GM12873 (cell line): ENCODE data around the gene KRTAP19-7.

Source experiments
- TF ChIP-seq, protein P1 (sequence below): IDR thresholded peaks from 2 replicates; pipeline ENCODE4 v1.5.1; 2012; ENCODE audit warnings: low read depth, mild to moderate bottlenecking, moderate library complexity, low read length, control low read depth; ENCODE audit not compliant: insufficient read depth; ENCODE audit errors: missing control alignments

The KRTAP19-7 gene

DNA sequence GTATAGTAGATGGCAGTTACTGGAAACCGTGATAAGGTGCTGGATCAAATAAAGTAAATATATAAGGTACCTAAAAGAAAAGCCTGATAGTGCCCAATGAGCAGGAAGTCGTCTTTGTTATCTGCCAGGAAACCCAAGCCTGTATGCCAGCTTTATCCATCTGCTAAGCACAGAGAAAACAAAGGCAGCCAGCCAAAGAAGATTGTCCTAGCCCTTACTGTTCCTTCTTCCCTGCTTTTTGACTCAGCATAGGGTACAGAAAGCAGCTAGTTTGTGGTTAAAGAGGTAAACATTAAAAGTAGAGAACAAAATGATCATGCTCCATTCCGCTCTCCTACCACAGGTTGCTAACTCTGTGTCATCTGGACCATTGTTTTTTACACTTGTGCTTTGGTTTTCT lies 19.0 kb upstream of the KRTAP19-7 start:
- TF ChIP-seq, protein P1, sequence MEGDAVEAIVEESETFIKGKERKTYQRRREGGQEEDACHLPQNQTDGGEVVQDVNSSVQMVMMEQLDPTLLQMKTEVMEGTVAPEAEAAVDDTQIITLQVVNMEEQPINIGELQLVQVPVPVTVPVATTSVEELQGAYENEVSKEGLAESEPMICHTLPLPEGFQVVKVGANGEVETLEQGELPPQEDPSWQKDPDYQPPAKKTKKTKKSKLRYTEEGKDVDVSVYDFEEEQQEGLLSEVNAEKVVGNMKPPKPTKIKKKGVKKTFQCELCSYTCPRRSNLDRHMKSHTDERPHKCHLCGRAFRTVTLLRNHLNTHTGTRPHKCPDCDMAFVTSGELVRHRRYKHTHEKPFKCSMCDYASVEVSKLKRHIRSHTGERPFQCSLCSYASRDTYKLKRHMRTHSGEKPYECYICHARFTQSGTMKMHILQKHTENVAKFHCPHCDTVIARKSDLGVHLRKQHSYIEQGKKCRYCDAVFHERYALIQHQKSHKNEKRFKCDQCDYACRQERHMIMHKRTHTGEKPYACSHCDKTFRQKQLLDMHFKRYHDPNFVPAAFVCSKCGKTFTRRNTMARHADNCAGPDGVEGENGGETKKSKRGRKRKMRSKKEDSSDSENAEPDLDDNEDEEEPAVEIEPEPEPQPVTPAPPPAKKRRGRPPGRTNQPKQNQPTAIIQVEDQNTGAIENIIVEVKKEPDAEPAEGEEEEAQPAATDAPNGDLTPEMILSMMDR, result no peak

GRCh38 chr21:30579346-30579745 lies 18.2 kb upstream of the KRTAP19-7 start:
- TF ChIP-seq, protein P1, result no peak

DNA sequence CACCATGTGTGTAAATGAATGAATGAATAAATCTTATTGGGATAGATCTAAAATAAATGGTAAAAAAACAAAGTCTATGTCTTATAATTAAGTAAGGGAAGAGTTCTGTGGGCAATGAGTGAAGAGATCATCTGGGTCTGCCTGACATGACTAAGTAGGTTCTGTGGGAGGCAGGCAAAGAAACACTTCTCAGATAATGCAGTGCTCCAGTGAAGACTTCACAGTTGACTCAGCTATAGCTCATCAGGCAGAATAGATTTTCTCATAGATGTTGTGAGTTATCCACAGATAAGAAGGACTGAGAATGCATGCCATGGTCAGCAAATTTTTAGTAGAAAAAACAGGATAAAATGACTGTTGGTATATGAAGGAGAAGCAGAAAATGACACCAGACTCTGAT lies 16.7 kb upstream of the KRTAP19-7 start:
- TF ChIP-seq, protein P1, result no peak

- TF ChIP-seq, protein P1, result no peak
These were observed 6.5 kb upstream of the KRTAP19-7 start for GRCh38 chr21:30567617-30568016.

GRCh38 chr21:30563630-30564029 lies 2.5 kb upstream of the KRTAP19-7 start:
- TF ChIP-seq, protein P1, result no peak

DNA sequence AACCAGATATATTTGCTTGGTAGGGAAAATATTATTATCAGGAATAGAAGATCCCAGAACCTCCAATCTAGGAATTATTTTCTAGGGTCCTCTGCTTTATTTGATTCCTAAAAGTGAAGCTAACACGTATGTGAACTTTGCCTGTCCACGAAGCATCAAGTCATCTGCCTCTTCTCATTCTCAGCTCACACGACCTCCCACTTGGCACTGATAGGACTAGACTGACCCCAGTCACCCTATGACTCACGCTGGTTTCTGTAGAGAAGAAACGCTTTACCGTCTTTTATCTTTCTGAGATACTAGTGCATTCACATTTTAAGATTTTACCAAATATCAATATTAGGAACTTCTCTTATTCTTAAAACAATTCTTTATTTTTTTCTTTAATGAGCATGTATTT lies 2.0 kb upstream of the KRTAP19-7 start:
- TF ChIP-seq, protein P1, result no peak

DNA sequence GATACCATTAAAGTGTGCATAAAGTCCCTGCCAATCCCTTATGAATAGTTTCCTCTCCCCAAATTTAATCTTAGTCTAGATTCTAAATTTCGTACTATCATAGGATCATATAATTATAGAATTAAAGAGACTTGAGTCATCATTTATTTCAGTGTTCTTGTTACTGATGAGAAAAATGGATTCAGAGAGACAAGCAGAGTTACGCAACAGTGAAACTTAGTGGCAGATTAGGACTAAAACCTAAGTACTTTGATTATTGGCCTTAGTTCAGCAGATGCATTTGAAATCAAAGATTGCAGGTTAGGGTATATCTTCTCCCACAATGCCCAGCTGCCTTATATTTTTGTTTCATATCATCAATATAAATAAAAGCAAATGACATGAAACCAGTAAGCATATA lies 843 bp upstream of the KRTAP19-7 start:
- TF ChIP-seq, protein P1, result no peak
